HG02870 (cell line): ENCODE data around the gene PPP1R1A.

ENCODE experiments used
- ATAC-seq: cut with Tn5 transposase; IDR thresholded peaks from one replicate; pipeline ENCODE4 v1.9.1; 2021; ENCODE audit warnings: mild to moderate bottlenecking, moderate library complexity; ENCODE audit not compliant: unreplicated experiment

Gene PPP1R1A, protein sequence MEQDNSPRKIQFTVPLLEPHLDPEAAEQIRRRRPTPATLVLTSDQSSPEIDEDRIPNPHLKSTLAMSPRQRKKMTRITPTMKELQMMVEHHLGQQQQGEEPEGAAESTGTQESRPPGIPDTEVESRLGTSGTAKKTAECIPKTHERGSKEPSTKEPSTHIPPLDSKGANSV

DNA sequence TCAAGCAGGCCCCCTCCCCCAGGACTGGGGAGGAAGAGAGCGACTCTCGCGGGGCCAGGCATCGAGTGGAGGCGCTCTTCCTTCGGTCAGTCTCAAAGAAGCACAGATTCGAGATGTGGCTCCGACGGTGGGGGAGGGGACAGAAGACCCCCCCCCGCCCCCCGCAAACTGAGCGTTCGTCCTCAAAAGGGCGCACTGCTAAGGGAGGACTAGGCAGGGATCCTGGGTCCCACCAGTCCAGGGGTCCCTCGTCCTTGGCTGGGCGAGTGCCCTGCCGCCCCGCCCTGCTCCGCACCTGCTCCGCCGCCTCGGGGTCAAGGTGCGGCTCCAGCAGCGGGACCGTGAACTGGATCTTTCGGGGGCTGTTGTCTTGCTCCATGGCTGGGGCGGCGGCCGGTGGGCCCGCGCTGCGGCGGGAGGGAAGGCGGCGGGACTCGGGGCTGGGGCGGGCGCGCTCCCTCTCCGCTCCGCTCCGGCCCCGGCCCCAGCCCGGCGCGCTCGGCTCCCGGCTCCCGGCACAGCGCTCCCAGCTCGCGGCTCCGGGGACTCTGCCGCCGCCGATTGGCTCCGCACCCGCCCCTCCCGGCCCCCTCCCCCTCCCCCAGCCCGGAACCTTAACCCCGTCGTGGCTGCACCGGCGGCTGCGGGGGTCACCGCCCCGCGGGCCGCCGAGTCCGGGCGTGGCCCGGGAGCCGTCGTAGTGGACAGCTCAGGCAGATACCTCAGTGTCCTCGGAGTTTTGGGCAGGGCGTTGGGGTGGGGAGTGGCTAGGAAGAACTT, at the start of gene PPP1R1A:
PPP1R1A (minus strand) TSS at position 550 of the 780 bp plus-strand sequence; CDS start at position 379, 171 bp downstream.
- no peak for ATAC-seq

DNA sequence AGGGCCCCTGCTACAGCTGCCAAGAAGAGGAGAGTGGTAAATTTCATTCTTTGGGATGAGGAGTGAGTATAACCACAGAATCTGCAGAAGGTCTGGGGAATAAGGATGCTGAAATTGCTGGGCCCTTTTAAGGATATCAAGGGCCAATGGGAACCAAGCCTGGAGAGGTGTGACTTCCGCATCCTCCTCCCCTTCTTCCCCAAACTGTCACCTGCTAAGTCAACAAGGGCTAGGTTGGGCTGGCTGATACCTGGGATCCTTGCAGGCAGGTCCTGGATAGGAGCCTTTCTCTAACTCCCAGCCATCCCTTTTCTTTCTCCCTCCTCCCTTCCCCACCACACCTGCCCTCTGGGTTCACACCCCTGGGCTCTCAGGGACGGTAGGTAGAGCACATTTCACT, 46.3 kb upstream of the PPP1R1A start, which contains the start of gene LACRT:
LACRT (minus strand) TSS at position 101 of the 400 bp plus-strand sequence; CDS start at position 47, 54 bp downstream.
- ATAC-seq: no peak

DNA sequence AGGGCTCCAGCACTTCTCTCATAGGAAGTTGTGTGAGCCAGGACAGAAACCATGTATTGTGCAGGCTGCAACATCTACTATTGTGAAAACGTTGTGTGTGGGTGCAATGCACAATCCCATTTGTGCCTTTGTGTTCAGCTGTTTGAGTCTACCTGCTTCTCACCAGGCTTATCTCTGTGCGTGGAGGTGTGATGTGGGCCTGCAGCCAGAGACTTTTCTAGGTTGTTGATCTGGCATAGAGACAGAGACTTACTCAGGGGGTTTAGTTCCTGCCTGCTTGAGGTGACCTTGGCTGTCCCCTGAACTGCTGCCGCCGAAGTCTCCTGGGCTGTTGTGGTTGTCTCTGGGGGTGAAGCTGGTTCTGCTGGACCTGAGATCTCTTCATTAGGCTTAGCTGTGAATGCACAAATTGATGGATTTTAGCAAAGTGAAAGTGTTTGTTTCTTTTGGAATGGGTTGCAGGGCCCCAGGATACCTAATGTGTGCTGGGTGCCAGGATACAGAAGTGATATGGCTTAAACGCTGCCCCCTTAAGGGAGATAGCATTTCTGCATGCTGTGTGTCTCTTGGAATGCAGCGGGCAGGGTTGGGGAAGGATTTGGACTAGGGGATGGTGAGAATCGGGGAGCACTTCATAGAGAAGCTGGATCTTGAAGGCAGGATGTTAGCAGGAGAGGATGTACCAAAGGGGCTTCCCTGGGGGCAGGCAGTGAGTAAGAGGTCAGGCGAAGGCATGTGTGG, 43.7 kb upstream of the PPP1R1A start:
- no peak for ATAC-seq

DNA sequence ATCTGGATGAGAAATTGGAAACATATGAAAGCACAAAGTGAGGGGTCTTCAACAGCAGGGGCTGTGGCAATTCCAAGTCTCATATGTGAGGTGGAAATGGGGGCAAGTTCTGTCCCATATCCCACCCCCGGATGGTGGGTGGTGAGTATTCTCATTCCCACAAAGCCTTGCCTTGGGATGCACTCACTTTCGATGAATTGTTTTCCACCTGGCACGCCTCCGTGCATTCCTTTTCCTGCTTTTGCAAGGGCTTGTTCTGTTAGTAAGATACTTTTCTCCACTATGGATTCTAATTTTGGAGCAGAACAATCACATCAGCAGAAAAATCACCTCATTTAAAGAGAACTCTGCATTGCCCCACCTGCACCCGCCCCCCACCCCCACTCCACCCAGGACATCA, 43.1 kb upstream of the PPP1R1A start:
- ATAC-seq: no peak

DNA sequence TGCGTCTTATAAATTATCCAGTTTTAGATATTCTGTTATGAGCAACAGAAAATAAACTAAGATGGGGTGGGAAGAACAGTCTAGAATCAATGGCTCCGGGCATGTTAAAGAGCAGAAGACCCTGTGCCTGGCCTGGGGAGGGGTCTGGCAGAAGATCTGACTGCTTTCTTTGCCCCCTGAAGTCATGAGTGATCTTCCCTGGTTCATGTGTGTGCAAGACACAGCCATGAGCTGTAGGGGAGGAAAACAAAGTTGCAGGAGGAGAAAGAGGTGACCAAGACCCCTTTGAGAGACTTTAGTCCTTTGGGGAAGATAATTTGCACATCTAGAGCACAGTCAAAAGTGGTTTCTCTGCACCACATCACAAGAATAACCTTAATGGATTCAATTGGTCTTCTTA, 41.5 kb upstream of the PPP1R1A start:
- no peak for ATAC-seq

DNA sequence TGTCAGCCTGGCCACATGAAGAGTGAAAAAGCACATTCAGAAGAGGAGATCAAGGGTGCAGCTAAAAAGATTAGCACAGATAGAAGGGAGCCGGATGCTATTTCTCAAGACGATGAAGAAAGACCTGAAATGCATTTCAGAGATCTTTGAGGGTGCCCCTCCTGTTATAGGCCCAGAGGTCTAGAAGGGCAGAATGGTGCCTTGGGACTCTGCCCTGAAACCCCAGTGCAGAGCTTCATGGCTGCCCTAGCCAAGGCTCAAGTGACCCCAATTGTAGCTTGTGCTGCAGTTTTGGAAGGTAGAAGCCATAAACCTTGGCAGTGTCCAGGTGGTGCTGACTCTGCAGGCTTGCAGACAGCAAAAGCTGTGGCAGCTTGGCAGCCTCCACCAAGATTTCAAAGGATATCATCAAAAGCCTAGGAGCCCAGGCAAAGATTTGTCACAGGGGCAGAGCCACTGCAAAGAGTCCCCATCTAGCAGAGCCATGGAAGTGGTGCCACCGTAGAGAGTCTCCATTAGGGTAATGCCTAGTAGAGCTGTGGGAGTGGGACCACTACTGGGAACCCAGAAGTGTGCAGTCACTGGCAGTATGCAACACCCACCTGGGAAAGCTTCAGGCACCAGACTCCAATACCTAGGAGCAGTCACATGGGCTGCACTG, 39.9 kb upstream of the PPP1R1A start:
- no peak for ATAC-seq

DNA sequence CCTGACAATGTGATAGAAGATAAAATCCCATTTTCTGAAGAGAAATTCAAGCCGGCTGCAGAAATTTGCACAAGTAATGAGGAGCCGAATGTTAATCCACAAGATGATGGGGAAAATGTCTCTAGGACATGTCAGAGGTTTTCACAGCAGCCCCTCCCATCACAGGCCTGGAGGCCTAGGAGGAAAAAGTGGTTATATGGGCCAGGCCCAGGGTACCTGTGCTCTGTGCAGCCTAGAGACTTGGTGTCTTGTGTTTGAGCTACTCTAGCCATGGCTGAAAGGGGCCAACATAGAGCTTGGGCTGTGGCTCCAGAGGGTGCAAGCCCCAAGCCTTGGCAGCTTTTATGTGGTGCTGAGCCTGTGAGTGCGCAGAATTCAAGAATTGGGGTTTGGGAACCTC, 38.8 kb upstream of the PPP1R1A start:
- ATAC-seq: no peak

DNA sequence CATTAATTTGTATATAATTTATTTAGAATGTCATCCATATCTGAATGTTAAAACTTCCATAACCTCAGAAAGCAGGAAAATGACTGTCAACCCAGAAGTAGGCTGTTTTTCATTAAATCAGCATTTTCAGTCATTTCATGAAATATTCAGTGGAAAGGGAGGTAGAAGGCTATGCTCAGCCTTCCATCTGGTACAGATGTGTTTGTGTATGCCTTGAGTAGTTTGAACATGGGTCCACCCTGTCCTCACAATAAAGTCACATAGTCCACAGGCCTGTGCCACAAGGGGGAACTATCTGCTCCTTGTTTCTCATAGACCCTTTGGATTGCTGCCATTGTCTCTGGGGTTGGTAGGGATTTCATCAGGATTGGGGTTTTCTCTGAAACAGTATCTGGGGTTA, 37.1 kb upstream of the PPP1R1A start:
- ATAC-seq: no peak

DNA sequence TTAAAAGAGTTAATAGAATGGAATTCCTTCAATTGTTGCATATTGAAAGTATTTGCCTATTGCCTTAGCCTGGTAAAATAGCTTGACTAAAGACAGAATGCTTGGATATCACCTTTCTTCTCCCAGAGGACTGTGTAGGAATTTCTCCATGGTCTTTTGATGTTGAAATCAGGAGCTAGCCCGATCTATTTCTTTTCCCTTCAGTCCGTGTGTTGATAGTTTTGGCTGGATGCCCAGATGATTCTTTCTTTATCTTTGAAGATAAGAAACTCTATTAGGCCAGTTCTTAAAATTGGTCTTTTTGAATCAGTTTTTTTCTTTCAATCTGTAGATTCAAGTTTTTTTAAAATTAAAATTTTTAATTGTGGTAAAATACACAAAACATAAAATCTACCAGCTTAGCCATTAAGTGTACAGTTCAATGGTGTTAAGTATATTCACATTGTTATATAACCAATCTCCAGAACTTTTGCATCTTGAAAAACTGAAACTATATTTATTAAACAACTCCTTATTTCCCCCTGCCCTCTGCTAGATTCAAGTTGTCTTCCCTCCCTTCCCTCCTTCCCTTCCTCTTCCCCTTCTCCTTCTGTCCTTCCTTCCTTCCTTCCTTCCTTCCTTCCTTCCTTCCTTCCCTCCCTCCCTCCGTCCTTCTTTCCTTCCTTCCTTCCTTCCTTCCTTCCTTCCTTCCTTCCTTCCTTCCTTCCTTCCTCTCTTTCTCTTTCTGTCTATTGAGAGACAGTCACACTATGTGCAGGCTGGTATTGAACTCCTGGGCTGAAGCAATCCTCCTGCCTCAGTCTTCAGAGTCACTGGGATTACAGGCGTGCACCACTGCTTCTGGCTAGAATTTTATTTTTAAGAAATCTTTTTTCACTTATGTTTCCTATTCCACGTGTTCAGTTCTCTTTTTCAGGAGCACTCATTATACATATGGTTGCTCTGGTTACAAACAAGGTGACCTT, 36.1 kb upstream of the PPP1R1A start:
- ATAC-seq: no peak

DNA sequence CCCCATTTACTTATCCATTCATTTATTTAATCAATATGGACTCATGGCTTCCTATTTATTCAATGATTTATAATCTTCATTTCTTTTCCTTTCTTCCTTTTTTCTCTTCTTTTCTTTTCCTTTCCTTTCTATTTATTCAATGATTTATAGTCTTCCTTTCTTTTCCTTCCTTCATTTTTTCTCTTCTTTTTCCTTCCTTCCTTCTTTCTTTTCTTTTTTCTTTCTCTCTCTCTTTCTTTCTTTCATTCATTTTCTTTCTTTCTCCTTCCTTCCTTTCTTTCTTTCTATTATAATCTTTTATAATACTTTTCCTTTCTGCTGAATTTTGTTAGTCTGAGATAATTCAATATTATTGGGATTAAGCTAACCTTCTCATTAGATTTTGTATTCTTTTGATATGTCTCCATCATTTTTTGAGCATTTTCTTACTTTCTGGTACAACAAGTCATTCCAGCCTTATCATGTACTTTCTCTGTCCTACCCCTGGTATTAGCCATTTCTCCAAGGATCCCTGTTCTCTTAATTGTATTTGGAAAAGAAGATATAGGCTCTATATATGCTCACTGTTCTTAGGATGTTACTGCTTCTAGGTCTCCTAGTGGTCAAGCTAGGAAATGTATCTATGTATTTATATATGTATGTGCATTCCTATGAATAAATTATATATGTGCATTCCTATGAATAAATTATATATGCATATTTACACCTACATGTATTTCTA, 34.2 kb upstream of the PPP1R1A start:
- ATAC-seq: no peak

DNA sequence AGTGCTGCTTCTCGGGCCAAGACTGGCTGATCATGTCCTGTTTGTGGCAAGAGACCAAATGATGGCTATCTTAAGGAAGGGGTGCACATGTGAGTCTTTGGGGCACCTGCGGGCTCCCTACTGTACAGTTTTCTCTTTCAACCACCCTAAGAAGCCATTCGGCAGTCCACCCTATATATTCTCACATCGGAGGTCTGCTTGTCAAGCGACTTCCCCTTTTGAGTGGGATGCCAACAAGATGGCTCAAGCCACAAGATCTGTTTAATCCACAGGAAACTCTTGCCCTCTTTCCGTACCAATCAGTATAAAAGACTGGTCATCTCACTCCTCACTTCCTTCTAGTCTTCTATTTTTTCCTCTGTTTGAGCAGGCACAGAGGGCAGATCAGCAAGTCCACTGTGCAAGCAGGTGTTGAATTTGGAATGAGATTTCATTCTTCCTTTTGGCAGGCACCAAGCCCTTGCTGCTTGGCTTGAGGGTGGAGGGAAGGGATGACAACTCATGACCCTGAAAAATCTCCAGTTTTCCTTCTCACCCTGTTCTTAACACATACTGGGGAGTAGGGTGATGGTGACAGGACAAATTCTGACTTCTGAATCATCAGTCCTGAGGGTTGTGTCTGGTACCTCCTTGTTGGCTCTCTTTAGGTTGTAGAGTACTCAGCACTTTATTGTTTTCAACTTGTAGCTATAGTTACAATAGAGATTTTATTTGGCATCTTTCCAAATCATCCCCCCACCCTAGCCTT, 28.6 kb upstream of the PPP1R1A start:
- ATAC-seq: no peak

DNA sequence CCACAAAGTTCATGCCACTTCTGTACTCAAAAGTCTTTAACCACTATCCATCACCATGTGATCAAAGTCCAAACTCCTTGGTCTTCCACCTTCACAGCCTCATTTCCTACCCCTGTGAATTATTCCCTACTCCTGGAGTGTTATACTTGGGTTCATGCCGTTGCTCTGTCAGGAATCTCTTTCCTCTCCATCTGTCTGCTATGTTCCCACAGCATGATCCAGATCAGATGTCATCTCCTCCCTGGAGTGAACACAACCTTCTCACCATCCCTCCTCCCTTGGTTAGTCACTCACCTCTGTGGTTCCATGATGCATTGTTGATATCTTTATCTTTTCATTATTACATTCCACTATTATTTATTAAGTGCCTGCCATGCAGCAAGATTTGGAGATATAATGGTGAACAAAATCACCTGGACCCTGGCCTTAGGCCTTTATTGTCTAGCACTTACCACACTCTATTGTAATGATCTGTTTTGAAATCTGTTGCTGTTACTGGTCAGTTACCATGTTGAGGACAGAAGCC, 23.8 kb upstream of the PPP1R1A start:
- no peak for ATAC-seq

DNA sequence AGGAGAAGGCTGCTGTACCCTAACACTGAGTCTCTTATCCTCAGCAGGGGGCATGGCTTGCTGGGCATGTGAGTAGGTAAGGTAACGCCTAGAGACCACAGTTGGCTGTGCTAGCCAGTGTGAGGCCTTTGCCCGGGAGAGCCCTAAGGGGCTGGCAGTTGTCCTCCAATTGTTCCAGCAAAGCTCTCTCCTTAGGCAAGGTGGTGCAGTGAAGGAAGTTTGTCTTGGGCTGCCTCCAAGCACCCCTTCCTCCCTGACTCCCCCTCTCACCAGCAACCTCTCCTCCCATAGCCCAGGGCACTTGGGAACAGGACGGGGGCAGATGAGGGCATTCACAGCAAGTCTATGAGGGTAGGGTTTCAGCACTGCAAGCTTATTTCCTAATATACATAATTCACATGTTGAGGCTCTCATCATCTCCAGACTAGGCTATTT, 23.3 kb upstream of the PPP1R1A start:
- no peak for ATAC-seq

DNA sequence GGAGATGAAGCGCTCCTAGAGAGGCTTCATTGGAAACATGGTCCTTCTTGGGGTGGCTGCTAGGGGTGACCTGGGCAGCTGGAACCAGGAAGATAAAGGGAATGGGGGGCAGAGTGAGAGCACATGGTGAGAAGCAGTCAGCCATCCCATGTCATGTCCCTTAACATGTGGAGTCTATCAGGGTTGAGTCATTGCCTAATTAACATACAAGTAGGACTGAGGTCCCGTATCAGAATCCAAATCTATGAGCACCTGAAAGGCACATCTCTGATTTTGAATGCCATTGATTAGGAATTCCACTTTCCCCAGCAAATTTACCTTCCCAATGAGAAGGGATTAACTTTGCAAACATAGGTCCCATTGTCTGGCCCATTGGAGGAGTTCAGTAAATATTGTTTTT, 20.3 kb upstream of the PPP1R1A start:
- no peak for ATAC-seq

DNA sequence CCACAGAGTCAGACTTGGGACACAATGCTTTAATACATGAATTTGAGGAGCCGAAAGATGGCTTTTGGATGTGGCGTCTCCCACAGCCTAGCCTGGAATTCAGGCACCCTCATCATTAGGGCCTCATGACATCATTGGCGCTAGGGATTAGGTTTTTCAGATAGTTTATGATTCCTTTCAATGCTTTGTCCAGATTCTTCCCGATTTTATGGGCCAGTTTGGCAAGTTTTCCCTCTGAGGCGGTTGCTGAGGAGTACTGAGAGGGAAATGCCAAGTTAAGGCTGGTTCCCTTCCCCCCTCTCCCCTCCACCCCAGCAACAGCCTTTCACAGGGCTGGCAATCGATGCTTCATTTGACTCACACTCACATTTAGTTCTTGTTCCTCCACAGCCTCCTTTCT, 19.7 kb upstream of the PPP1R1A start:
- ATAC-seq: no peak

DNA sequence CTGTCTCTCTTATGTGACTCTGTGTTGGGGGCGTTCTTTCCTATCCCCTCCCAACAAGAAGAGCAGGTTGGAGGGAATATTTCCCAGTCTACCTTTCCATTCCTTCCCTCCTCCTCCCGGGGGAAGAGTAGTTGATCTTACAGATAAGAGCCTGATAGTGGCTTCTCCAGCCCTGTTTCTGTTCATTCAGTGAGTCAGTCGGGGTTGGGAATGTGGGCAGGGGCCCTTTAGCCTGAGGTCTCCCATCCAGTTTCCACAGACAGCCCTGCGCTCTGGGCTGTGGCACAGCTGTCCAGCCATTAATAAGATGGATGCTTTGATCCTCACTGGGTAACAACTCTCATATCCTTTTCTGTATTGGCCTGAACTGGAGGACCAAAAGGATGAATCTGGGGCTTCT, 18.1 kb upstream of the PPP1R1A start:
- no peak for ATAC-seq

DNA sequence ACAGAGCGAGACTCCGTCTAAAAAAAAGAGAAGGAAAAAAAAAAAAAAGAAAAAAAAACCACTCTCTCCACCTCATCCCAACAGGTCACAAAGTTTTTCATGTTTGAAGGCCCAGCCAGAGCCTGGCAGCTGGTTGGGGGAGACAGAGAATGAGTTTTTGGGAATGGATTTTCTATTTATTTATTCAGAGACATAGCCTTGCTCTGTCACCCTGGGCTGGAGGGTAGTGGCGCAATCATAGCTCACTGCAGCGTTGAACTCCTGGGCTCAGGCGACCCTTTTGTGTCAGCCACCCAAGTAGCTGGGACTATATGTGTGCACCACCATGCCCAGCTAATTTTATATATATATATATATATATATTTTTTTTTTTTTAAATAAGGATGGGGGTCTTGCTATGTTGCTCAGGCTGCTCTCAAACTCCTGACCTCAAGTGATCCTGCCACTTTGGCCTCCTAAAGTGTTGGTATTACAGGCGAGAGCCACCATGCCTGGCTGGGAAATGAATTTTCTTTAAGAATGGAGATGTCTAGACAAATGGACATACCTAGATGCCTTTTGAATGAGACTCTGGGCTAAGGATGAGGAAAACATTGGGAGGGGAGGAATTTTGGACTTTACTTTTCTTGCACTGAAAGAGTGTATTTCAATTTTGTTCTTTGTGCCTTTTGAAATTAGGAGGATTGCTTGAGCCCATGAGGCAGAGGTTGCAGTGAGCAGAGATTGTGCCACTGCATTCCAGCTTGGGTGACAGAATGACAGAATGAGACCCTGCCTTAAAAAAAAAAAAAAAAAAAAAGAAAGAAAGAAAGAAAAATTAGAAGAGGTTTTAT, 16.9 kb upstream of the PPP1R1A start:
- no peak for ATAC-seq

DNA sequence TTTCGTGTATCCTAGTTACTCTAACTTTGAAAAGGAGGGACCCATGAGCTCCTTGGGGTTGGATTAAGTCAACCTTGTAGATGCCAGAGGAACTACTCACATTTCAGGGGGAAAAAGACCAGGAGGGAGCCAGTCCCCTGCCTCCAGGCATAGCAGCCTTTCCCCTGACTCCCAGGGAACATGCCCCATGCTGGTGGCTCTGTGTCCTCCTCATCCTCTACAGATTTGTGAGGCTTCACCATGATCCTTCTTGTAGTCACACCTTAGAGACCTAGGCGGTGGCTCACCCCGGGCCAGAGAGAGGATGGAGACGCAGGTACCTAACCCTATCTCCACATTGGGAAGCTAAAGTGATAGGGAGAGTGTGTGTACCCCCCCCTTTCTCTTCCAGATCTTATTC, 16.0 kb upstream of the PPP1R1A start:
- ATAC-seq: no peak
